ENCODE results near the gene TMEM259.

TMEM259 gene

DNA sequence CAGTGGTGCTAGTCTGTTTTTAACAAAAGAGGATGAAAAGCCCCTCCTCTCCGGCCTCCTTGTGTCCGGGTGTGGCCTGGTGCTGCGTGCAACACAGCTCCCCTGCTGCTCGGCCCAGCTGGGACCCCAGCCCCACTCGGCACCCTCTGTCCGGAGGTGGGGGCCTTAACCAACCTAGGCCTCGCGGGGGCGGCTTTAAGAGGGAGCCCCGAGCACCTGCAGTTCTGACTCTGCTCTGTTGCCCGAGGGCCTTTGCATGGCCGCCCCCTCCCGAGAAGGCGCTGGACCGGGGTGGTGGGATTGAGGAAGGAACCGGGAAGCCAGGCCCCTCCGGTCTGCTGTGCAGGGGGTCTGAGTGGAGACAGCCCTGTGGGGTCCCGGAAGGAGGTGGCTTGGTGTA lies 26.4 kb downstream of the TMEM259 start:
- H3K4me1 ChIP-seq, result peaks cover 4% of the 10 kb centered on the region
- TF ChIP-seq, protein P1, sequence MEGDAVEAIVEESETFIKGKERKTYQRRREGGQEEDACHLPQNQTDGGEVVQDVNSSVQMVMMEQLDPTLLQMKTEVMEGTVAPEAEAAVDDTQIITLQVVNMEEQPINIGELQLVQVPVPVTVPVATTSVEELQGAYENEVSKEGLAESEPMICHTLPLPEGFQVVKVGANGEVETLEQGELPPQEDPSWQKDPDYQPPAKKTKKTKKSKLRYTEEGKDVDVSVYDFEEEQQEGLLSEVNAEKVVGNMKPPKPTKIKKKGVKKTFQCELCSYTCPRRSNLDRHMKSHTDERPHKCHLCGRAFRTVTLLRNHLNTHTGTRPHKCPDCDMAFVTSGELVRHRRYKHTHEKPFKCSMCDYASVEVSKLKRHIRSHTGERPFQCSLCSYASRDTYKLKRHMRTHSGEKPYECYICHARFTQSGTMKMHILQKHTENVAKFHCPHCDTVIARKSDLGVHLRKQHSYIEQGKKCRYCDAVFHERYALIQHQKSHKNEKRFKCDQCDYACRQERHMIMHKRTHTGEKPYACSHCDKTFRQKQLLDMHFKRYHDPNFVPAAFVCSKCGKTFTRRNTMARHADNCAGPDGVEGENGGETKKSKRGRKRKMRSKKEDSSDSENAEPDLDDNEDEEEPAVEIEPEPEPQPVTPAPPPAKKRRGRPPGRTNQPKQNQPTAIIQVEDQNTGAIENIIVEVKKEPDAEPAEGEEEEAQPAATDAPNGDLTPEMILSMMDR (IDR thresholded peaks at IDR 0.05), result no peak
- H3K79me2 ChIP-seq, result no peaks in the 10 kb centered on the region
- H3K27ac ChIP-seq, result no peak overlapping the region
- no peak overlapping the region for H3K4me3 ChIP-seq (ENCODE audit: low read depth, low read length)
- peaks cover 3% of the 10 kb centered on the region for H3K27me3 ChIP-seq (ENCODE audit: control insufficient read depth, insufficient read depth, low read length)
- no peaks in the 10 kb centered on the region for H3K9me3 ChIP-seq (ENCODE audit: control insufficient read depth, low read length)
- no peaks in the 10 kb centered on the region for H3K36me3 ChIP-seq (ENCODE audit: control insufficient read depth, insufficient read depth, low read length)
- no peak overlapping the region for H3K9ac ChIP-seq
- H2AFZ ChIP-seq, result no peak overlapping the region
- H3K4me2 ChIP-seq (ENCODE audit: low read length), result no peak overlapping the region

GRCh38 chr19:993831-994393 lies 27.0 kb downstream of the TMEM259 start:
- Histone ChIP-seq H3K27me3 (ENCODE audit: control insufficient read depth, insufficient read depth, low read length) (peaks cover 3% of the 10 kb centered on the region), H3K4me2 (ENCODE audit: low read length) (no peak overlapping the region), H2AFZ (no peak overlapping the region), H3K4me1 (peaks cover 4% of the 10 kb centered on the region), H3K27ac (no peak overlapping the region), H3K9ac (no peak overlapping the region), H3K4me3 (ENCODE audit: low read depth, low read length) (no peak overlapping the region), H3K79me2 (no peaks in the 10 kb centered on the region), H3K36me3 (ENCODE audit: control insufficient read depth, insufficient read depth, low read length) (no peaks in the 10 kb centered on the region), H3K9me3 (ENCODE audit: control insufficient read depth, low read length) (no peaks in the 10 kb centered on the region)
- TF ChIP-seq, protein P1 (IDR thresholded peaks at IDR 0.05), result no peak

GRCh38 chr19:993361-993830 lies 27.5 kb downstream of the TMEM259 start:
- TF ChIP-seq, protein P1 (IDR thresholded peaks at IDR 0.05), result no peak
- Histone ChIP-seq H3K9me3 (ENCODE audit: control insufficient read depth, low read length) (no peaks in the 10 kb centered on the region), H3K4me3 (ENCODE audit: low read depth, low read length) (no peak overlapping the region), H3K9ac (no peak overlapping the region), H3K27me3 (ENCODE audit: control insufficient read depth, insufficient read depth, low read length) (no peaks in the 10 kb centered on the region), H3K4me1 (peaks cover 4% of the 10 kb centered on the region), H3K27ac (no peak overlapping the region), H3K4me2 (ENCODE audit: low read length) (no peak overlapping the region), H3K79me2 (no peaks in the 10 kb centered on the region), H2AFZ (no peak overlapping the region), H3K36me3 (ENCODE audit: control insufficient read depth, insufficient read depth, low read length) (no peaks in the 10 kb centered on the region)

DNA sequence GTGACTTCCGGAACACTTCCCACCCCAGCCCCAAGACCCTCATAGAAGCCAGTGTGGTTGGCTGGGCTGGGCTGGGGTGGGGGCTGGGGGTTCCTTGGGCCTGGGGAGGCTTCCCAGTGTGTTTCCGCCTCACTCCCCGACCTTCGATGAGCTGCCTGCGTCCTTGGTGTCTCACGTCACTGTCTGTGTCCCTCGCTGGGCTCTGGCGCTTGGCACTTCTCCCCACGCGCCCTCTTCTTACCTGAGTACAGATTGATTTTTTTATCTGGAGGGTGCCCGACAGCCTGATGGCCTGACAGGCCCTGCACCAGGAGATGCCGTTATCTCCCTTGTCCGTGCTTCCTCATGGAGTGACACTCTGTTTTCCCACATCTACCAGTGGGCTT lies 28.3 kb downstream of the TMEM259 start:
- H3K27ac ChIP-seq, result no peak overlapping the region

More for the DNA sequence above, 28.3 kb downstream of the TMEM259 start:
- Histone ChIP-seq H3K9me3 (ENCODE audit: control insufficient read depth, low read length) (no peaks in the 10 kb centered on the region), H2AFZ (no peak overlapping the region), H3K4me2 (ENCODE audit: low read length) (no peak overlapping the region), H3K4me3 (ENCODE audit: low read depth, low read length) (no peak overlapping the region), H3K4me1 (peaks cover 4% of the 10 kb centered on the region), H3K79me2 (no peaks in the 10 kb centered on the region), H3K36me3 (ENCODE audit: control insufficient read depth, insufficient read depth, low read length) (no peaks in the 10 kb centered on the region), H3K27me3 (ENCODE audit: control insufficient read depth, insufficient read depth, low read length) (no peaks in the 10 kb centered on the region), H3K9ac (no peak overlapping the region)
- TF ChIP-seq, protein P1 (IDR thresholded peaks at IDR 0.05), result no peak
